Bone marrow (tissue), 2 donors: ENCODE data around the gene PCSK6.
"Not testable (repeated sequence)": the region's sequence is repeated elsewhere in the genome, so short reads cannot be mapped to it uniquely, and the experiment has no call there.

Experiments used
- DNase-seq, 2 donors: peaks; one replicate each; lab custom pipeline; 2025; lab: John Stamatoyannopoulos, UW

The PCSK6 gene

DNA sequence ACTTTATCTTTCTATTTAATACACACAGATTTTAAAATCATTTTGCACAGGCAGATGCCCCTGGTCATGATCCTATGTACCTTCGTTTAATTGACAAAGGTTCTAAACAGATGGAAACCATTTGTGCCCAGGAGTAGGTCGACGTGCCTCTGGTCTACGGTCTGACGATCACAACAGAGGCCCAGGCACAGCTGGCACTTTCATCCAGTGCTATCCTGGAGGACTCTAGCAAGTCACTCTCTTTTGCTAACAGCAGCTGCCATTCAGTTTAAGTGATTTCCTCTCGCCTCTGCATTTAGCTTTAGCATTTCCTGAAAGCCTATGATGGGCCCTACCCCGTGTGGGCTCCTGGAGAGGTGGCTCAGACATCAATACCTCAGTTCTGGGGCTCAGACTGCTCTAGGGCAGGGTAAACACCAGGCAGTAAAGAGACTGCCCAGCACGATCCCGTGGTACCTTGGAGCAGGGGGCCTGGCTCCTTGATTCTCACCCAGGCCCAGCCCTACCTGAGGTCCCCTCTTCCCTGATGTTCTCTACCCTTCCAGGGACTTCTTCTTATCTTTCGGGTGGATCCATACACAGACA lies 111.2 kb downstream of the PCSK6 start:
- no peak for DNase-seq

DNA sequence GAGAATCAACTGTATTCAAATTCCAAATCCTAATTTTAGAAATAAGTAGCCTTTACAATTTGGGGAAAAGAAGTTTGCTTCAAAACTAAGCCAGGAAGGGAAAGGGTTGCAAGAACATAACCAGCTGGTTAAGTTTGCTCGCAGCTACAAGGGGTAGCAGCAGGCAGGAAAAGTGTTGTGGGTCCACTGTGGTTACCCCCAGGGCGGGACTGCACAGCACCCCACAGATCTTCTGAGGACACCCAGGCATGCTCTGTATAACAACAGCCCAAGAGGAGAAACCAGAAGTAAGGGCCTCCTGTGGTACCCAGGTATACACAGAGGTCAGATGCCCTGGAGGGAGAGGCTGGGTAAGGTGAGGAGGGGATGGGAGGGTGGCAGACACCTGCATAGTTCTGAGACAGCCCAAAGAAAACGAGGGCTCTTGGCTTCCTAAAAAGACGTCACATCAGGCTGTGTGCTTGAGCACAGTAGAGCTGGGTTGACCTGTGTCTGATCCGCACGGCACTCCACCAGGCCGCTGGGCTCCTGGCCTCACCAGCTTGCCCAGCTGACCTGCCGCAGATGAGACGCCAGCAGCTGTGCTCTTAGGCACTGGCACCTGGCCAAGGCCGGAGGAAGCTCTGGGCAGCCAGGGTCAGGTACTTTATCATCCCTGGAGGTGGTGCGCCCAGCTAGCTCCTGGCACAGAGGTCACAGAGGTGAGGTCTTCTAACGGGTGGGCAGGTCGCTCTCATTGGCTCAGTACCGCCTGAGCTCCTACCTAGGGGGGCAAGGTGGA lies 112.7 kb downstream of the PCSK6 start:
- no peak for DNase-seq

DNA sequence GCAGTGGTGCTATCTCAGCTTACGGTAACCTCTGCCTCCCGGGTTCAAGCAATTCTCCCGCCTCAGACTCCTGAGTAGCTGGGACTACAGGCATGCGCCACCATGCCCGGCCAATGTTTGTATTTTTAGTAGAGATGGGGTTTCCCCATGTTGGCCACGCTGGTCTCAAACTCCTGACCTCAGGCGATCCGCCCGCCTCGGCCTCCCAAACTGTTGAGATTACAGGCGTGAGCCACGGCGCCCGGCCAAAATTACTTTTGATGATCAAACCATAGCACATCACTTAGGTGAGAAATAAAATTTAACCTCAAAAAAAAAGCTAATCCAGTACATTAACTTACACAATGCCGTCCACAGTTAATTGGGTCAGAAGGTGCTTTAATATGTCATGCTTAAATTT lies 114.5 kb downstream of the PCSK6 start:
- DNase-seq: not testable (repeated sequence)

DNA sequence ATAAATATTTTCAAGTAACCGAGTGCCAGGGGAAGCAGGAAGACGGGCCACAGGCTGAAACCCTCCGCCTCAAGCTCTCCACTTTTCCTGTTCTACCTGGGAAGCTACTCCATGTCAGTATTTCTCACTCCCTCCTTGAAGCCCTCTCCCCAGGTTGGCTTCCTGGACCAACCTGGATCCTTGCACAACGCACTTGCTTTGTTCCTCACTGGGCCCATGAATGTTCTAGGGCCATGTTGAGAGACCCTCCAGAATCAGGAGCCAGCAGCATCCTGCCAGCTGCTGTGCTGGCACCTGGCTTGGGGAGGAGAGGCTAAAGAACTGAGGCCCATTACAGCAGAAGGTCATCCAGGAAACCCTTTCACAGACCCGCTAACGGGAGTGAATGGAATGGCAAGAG lies 115.2 kb downstream of the PCSK6 start:
- no peak for DNase-seq

- DNase-seq: no peak
These were observed 115.9 kb downstream of the PCSK6 start for GRCh38 chr15:101373577-101373976.

DNA sequence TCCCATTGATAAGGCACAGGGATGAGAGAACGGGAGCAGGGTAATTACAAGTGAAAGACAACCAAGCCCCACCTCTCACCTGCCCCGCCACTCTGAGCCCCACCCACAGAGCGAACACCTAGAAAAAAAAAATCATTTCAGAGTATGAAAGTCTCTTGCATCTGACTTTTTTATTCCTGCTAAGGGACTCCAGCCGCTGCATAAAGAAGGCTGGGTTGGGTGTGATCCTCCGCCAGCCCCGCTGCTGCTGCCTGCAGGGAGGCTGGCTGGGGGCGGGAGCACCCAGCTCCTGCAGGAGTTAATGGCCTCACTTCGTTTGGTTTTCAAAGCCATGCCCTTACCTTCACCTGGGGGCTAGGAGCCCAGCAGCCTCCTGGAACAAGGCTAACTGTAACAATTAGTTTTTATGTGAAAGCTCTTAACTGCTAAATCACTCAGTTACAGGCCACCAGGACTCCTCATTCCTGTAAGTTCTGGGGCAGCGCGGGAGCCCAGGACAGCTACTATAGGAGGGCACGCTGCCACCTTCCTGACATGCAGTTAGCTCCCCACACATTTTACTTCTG lies 116.5 kb downstream of the PCSK6 start:
- no peak for DNase-seq

DNA sequence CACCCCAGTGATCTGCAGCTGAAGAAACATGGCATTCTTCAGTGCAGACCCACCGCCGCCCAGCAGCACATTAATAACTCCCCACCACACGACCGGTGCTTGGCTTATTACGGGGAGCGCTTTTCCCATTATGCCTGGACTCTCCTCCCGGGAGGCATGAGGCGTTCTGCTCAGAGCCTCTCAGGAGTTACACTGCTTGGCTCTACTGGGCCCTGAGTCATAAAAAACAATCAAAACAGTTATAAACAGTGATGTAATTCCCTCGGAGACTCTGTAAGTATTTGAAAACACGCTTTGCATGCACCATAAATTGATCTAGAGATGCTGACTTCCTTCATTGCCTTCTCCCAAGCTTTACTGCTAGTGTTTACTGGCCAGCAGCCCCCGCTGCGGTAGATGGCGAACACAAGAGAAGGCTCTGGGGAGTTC lies 117.3 kb downstream of the PCSK6 start:
- no peak for DNase-seq

GRCh38 chr15:101371519-101371918 lies 118.0 kb downstream of the PCSK6 start:
- no peak for DNase-seq

- no peak for DNase-seq
These were observed 118.4 kb downstream of the PCSK6 start for GRCh38 chr15:101371081-101371480.

GRCh38 chr15:101370330-101371024 lies 119.0 kb downstream of the PCSK6 start:
- DNase-seq: no peak

DNA sequence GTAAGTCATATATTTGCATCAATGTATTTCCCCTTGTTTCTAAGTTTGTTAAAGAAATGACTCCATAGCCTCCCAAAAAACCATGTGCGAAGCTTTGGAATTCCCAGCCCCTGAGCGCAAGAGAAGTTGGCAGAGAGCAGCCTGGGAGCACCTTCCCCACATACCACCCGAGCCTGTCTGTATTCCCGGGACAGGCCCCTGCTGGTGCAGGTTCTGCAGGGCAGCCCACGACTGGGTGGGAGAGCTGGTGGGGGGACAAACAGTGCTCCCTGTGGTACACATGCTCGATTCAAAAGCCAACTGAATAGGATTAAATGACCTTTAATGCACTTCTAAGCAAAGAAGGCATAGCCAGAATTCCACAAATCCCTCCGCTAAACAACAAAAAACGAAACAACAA lies 119.8 kb downstream of the PCSK6 start:
- DNase-seq: no peak

DNA sequence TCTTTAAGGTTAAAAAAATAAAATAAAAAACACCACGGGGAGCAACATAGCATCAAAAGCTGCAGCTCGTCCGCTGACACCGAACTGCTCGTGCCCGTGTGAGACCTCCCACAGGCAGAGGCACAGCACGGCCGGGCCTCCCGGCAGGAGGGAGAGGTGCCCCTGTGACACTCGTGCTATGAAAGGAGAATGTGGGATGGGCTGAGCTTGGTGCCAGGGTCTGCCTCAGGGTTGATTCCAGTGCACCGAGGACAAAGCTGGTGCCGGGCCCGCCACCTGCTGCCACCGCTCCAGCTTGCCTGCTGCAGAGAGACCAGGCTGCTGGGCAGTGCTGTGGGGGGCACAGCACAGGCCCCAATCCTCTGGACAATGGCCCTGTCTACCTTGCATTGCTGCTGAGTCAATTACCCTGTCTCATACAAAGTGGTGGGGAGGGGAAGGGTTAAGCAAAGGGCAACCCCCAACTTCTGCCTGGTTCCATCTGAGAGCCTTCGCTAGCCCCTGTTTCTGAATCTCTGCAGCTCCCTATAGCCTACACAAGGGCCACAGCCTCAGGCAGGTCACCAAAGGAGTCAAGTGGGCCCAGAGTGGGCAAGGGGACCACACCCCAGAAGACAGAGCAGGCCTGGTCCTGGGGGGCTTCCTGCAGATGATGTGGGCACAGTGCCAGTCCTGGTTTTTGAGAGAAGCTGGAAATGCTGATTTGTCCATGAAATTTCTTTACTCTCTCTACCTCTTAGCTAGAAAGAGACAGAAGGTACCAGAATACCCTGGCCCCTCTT lies 120.5 kb downstream of the PCSK6 start:
- DNase-seq: no peak

DNA sequence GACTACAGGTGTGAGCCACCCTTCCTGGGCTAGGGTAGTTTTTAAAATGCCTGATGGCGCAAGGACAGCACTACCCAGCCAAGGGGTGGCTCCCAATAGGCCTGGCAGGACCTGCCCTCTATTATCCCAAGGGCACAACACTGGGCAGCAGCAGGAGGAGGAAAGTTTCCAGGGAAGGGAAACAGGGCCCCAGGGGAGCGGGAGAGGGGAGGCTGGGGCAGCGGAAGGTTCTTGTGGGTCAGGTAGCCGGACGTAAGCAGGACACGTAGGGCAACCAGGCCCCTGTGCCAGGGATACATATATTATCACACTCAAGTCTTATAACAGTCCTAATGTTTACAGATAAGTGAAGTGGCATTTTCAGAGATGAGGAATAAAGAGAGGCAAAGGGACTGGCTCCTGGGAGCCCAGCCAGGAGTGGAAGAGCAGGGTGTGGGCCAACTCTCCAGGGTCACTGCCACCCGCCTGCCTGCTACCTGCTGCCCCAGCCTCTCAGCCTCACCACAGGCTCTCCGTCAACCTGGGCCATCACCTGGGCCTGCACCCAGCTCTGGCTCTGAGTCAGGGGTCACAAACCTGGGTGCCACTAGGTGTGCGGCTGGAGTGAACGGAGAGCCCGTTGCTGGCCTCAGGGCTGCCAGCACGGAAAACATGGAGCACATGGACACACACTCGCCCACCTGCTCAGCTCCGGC lies 121.3 kb downstream of the PCSK6 start:
- DNase-seq: no peak

GRCh38 chr15:101366853-101367252 lies 122.7 kb downstream of the PCSK6 start:
- DNase-seq: no peak

GRCh38 chr15:101362986-101363566 lies 126.4 kb downstream of the PCSK6 start:
- no peak for DNase-seq

DNA sequence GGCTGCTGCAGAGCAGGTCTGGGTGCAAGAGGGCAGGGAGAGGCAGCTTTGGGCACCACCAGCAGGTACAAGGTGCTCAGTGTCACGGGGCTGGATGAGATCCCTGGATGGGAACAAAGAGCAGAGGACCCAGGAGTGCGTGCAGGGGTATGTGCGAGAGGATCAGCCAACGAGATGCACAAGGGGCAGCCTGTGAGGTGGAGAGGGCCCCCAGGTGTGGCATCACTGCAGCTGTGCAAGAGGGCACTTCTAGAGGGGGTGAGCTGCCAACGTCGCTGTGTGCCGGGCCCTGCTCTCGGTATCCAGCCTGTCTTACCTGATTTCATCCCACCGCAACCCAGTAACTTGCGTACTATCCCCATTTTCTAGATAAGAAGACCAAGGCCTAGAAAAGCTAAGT lies 127.1 kb downstream of the PCSK6 start:
- DNase-seq: no peak

- DNase-seq: no peak
These were observed 128.1 kb downstream of the PCSK6 start for GRCh38 chr15:101361418-101361817.

DNA sequence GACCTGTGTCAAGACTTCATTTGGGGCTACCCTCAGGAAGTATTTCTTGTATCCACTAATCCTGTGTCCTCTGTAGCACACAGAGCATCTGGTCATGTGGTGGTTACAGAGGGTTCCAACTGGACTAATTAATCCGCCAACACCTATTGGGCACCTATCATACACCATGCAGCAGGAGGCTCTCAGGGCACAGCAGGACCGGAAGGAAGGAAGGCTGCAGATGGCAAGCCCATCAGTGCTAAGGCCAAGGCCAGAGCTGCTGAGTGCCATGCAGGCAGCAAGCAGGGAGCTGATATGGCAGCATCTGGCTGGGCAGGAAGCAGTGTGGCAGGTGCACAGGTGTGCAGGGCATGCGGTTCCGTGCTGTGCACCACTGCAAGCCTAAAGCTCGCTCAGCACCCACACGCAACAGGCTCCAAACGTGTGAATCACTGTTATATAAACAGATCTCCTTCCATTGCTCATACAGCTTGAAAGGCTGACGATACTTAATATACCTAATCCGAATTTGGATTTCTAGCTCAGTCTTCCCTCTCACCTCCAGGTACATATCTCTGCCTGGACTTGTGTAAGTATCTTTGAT lies 130.1 kb downstream of the PCSK6 start:
- no peak for DNase-seq

- DNase-seq: no peak
These were observed 130.6 kb downstream of the PCSK6 start for GRCh38 chr15:101358895-101359294.

GRCh38 chr15:101357885-101358284 lies 131.6 kb downstream of the PCSK6 start:
- DNase-seq: no peak

- no peak for DNase-seq
These were observed 132.2 kb downstream of the PCSK6 start for GRCh38 chr15:101357333-101357732.
